HG03097 (cell line): Measurements from ENCODE around the gene CEACAM1.
"Not testable (repeated sequence)": the region's sequence is repeated elsewhere in the genome, so short reads cannot be mapped to it uniquely, and the experiment has no call there.

Experiments
- ATAC-seq: cut with Tn5 transposase; IDR thresholded peaks from one replicate; pipeline ENCODE4 v1.9.1; 2021; ENCODE audit not compliant: unreplicated experiment, low FRiP score

The CEACAM1 gene

GRCh38 chr19:42528354-42529247 is at the start of gene CEACAM1:
Gene CEACAM1 (minus strand): TSS chr19:42528481. CDS start chr19:42528374, 107 bp downstream.
- ATAC-seq: no peak

- no peak for ATAC-seq
Measured at GRCh38 chr19:42577016-42577415, 48.7 kb upstream of the CEACAM1 start.

- no peak for ATAC-seq
Measured at GRCh38 chr19:42576241-42576640, 48.0 kb upstream of the CEACAM1 start.

- no peak for ATAC-seq
Measured at GRCh38 chr19:42573642-42574041, 45.4 kb upstream of the CEACAM1 start.

- no peak for ATAC-seq
Measured at GRCh38 chr19:42571116-42571515, 42.8 kb upstream of the CEACAM1 start.

GRCh38 chr19:42569193-42569592 is 40.9 kb upstream of the CEACAM1 start:
- no peak for ATAC-seq

- no peak for ATAC-seq
Measured at GRCh38 chr19:42568006-42568405, 39.7 kb upstream of the CEACAM1 start.

- ATAC-seq: no peak
Measured at GRCh38 chr19:42567567-42567966, 39.3 kb upstream of the CEACAM1 start.

- ATAC-seq: no peak
Measured at GRCh38 chr19:42563352-42564210, 35.3 kb upstream of the CEACAM1 start.

- ATAC-seq: no peak
Measured at GRCh38 chr19:42561512-42561911, 33.2 kb upstream of the CEACAM1 start.

- no peak for ATAC-seq
Measured at GRCh38 chr19:42560731-42561130, 32.5 kb upstream of the CEACAM1 start.

GRCh38 chr19:42558450-42559150 is 30.3 kb upstream of the CEACAM1 start:
- ATAC-seq: no peak

GRCh38 chr19:42557386-42557871 is 29.1 kb upstream of the CEACAM1 start:
- not testable (repeated sequence) for ATAC-seq

GRCh38 chr19:42555801-42556200 is 27.5 kb upstream of the CEACAM1 start:
- no peak for ATAC-seq

GRCh38 chr19:42555317-42555716 is 27.0 kb upstream of the CEACAM1 start:
- no peak for ATAC-seq

- ATAC-seq: no peak
Measured at GRCh38 chr19:42554046-42554575, 25.8 kb upstream of the CEACAM1 start.

GRCh38 chr19:42553292-42554045 is 25.2 kb upstream of the CEACAM1 start:
- ATAC-seq: no peak

- ATAC-seq: no peak
Measured at GRCh38 chr19:42552086-42553065, 24.1 kb upstream of the CEACAM1 start.
